ENCODE measurements around the gene PRDM2.
"Not testable (repeated sequence)": the region's sequence is repeated elsewhere in the genome, so short reads cannot be mapped to it uniquely, and the experiment has no call there.

Gene PRDM2

GRCh38 chr1:13702425-13703127 lies 2.6 kb downstream of the PRDM2 start:
- DNase-seq, result no peak

- no peak for DNase-seq
These were observed 3.1 kb downstream of the PRDM2 start for GRCh38 chr1:13703128-13703513.

GRCh38 chr1:13703558-13704490 lies 3.8 kb downstream of the PRDM2 start:
- no peak for DNase-seq

- DNase-seq, result no peak
These were observed 6.1 kb downstream of the PRDM2 start for GRCh38 chr1:13706046-13706445.

GRCh38 chr1:13707164-13707563 lies 7.2 kb downstream of the PRDM2 start:
- no peak for DNase-seq

GRCh38 chr1:13708380-13708982 lies 8.5 kb downstream of the PRDM2 start:
- DNase-seq, result no peak

GRCh38 chr1:13710086-13710485 lies 10.1 kb downstream of the PRDM2 start:
- no peak for DNase-seq

GRCh38 chr1:13714851-13715250 lies 14.9 kb downstream of the PRDM2 start:
- no peak for DNase-seq

- not testable (repeated sequence) for DNase-seq
These were observed 15.8 kb downstream of the PRDM2 start for GRCh38 chr1:13715616-13716287.

- no peak for DNase-seq
These were observed 22.9 kb downstream of the PRDM2 start for GRCh38 chr1:13722808-13723360.

- no peak for DNase-seq
These were observed 23.8 kb downstream of the PRDM2 start for GRCh38 chr1:13723810-13724209.

- no peak for DNase-seq
These were observed 25.8 kb downstream of the PRDM2 start for GRCh38 chr1:13725714-13726175.

GRCh38 chr1:13728091-13728715 lies 28.2 kb downstream of the PRDM2 start:
- no peak for DNase-seq

GRCh38 chr1:13730291-13730690 lies 30.3 kb downstream of the PRDM2 start:
- no peak for DNase-seq

GRCh38 chr1:13730751-13731482 lies 30.9 kb downstream of the PRDM2 start:
- peak; percentile 25 for DNase-seq

GRCh38 chr1:13731897-13732296 lies 31.9 kb downstream of the PRDM2 start:
- no peak for DNase-seq

GRCh38 chr1:13732971-13733667 lies 33.1 kb downstream of the PRDM2 start:
- DNase-seq, result no peak

GRCh38 chr1:13733711-13734110 lies 33.7 kb downstream of the PRDM2 start:
- DNase-seq, result no peak

GRCh38 chr1:13735168-13735930 lies 35.4 kb downstream of the PRDM2 start:
- no peak for DNase-seq

GRCh38 chr1:13737398-13737797 lies 37.4 kb downstream of the PRDM2 start:
- DNase-seq, result no peak

All from NCI-H2029 (cell line).